Measurements from ENCODE around the gene PDCD1.
"Not testable (repeated sequence)": the region's sequence is repeated elsewhere in the genome, so short reads cannot be mapped to it uniquely, and the experiment has no call there.

The PDCD1 gene

DNA sequence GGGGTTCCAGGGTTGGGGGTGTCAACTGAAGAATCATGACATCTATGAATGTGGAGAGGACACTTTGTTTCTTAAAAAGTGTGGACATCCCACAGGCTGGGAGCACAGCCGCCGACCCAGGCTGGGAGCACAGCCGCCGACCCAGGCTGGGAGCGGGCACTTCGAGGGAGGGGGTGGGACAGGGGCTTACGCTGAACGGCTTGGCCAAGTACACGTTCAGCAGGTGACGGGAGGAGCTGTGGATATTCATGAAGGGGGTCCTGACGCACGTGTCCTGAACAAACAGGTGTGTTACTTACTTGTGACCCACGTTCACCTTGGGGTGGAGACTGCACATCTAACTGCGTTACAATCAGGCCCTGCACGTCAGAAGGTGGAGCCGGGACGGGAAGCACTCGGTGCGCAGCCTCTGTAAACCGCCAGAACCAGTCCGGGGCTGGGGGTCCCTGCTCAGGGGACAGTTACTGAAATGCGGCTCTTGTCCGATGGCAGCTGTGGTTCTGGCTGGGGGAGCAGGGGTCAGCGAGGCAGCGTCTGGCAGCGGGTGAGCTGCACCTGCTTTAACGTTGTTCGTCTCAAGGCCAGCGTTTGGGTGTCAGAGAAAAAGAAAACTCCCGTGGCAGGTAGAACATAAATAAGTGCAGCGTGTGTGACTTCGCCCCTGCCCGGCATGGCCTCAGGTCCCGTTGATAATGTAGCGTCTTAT is 58.3 kb downstream of the PDCD1 start:
- not testable (repeated sequence) for DNase-seq (ENCODE audit: low read depth in 3 of 3)
